ENCODE measurements around the gene CASTOR2.

DNA sequence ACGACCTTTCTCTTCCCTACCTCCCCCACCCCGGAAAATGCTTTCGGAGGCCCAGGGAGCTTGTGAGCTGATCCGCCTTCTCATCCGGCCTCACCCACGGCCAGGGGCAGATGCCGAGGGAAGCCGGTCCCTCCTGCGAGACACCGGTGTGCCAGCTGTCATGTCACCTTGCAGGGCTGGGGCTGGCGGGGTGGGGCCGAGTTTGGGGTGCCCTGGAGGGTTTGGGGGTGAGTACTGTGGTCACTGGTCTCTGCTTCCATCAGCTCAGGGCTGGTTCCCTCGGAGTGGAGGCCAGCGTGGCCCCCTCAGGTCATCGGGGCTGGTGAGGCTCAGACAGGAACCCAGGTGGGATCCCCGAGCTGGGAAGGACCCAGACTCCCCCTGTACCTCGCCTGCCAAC, 60.4 kb downstream of the CASTOR2 start:
- TF ChIP-seq, protein P1, sequence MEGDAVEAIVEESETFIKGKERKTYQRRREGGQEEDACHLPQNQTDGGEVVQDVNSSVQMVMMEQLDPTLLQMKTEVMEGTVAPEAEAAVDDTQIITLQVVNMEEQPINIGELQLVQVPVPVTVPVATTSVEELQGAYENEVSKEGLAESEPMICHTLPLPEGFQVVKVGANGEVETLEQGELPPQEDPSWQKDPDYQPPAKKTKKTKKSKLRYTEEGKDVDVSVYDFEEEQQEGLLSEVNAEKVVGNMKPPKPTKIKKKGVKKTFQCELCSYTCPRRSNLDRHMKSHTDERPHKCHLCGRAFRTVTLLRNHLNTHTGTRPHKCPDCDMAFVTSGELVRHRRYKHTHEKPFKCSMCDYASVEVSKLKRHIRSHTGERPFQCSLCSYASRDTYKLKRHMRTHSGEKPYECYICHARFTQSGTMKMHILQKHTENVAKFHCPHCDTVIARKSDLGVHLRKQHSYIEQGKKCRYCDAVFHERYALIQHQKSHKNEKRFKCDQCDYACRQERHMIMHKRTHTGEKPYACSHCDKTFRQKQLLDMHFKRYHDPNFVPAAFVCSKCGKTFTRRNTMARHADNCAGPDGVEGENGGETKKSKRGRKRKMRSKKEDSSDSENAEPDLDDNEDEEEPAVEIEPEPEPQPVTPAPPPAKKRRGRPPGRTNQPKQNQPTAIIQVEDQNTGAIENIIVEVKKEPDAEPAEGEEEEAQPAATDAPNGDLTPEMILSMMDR (conservative IDR thresholded peaks at IDR 0.05; ENCODE audit: low read length) = no peak
- no peak for TF ChIP-seq EZH2phosphoT487 (IDR thresholded peaks at IDR 0.05; ENCODE audit: borderline replicate concordance)

All from Loucy (cell line).